Measurements from ENCODE around the gene CIAO3.
A peak's percentile ranks its signal among the peaks of the same experiment; 100 is the strongest.

CIAO3 gene

GRCh38 chr16:698911-699671, 41.7 kb downstream of the CIAO3 start:
- DNase-seq (ENCODE audit: low spot score) = no peak
- H3K14ac ChIP-seq (ENCODE audit: low read length) = no peak overlapping the region
- H2BK120ac ChIP-seq (ENCODE audit: low read depth, low read length) = no peak overlapping the region
- WGBS, 2 donors (ENCODE audit: extremely low coverage in 2 of 2, insufficient read length in 2 of 2, insufficient replicate concordance in 1 of 2) = no CpG with 5 or more reads among the region's 19 CpGs
- H3K4me1 ChIP-seq (ENCODE audit: control insufficient read depth in 2 of 2, insufficient read depth in 1 of 2, low read depth in 1 of 2, low read length in 2 of 2) = peaks cover 5 to 7% of the 10 kb centered on the region in 2 donors
- no peak overlapping the region for H3K27ac ChIP-seq (replicated peaks; ENCODE audit: low read length)
- no peak overlapping the region for H2AK5ac ChIP-seq (ENCODE audit: low read depth, low read length)
- H3K27me3 ChIP-seq (ENCODE audit: control insufficient read depth in 3 of 3, insufficient read depth in 3 of 3, low read depth in 1 of 3, low read length in 3 of 3) = peaks cover 36 to 88% (median 41%) of the 10 kb centered on the region in 3 experiments
- no peak overlapping the region for H2BK12ac ChIP-seq (ENCODE audit: low read length)
- no peak overlapping the region for H4K8ac ChIP-seq (ENCODE audit: low read depth, low read length)
- peaks cover 5% of the 10 kb centered on the region for H3K79me1 ChIP-seq (ENCODE audit: low read depth, low read length)
- no peak overlapping the region for H2BK15ac ChIP-seq (ENCODE audit: low read length)
- H3K9me3 ChIP-seq (replicated peaks in 1 of 2; ENCODE audit: control insufficient read depth in 2 of 2, insufficient read depth in 1 of 2, low read depth in 1 of 2, low read length in 2 of 2) = peaks cover 0 to 4% of the 10 kb centered on the region in 2 donors
- no peak overlapping the region for H2BK5ac ChIP-seq (ENCODE audit: low read length)
- no peak overlapping the region for H4K91ac ChIP-seq (ENCODE audit: low read depth, low read length, poor library complexity)
- H3K4me3 ChIP-seq (ENCODE audit: low read length in 2 of 2) = no peak overlapping the region
- H3K4me2 ChIP-seq (ENCODE audit: insufficient read depth, low read length, poor library complexity, severe bottlenecking) = no peak overlapping the region
- H3K9ac ChIP-seq (ENCODE audit: low read depth, low read length, poor library complexity) = peak overlapping the region; percentile 50
- no peak overlapping the region for H3K4ac ChIP-seq (ENCODE audit: low read length)
- H3K18ac ChIP-seq (ENCODE audit: low read length) = no peak overlapping the region
- H3K36me3 ChIP-seq (replicated peaks in 1 of 2; ENCODE audit: control insufficient read depth in 2 of 2, insufficient read depth in 2 of 2, low read length in 2 of 2) = no peaks in the 10 kb centered on the region
- H3K23ac ChIP-seq (ENCODE audit: low read depth, low read length, poor library complexity) = peak overlapping the region; percentile 12
- no peak overlapping the region for H2AFZ ChIP-seq (ENCODE audit: low read length)

- H2BK15ac ChIP-seq (ENCODE audit: low read length) = peak overlapping the region; percentile 38
- H3K9ac ChIP-seq (ENCODE audit: low read depth, low read length, poor library complexity) = peak overlapping the region; percentile 77
- no peaks in the 10 kb centered on the region for H3K36me3 ChIP-seq (replicated peaks in 1 of 2; ENCODE audit: control insufficient read depth in 2 of 2, insufficient read depth in 2 of 2, low read length in 2 of 2)
- no peak overlapping the region for H3K4me2 ChIP-seq (ENCODE audit: insufficient read depth, low read length, poor library complexity, severe bottlenecking)
- H3K27ac ChIP-seq (replicated peaks; ENCODE audit: low read length) = no peak overlapping the region
- no CpG with 5 or more reads among the region's 71 CpGs for WGBS, 2 donors (ENCODE audit: extremely low coverage in 2 of 2, insufficient read length in 2 of 2, insufficient replicate concordance in 1 of 2)
- no peak overlapping the region for H3K4ac ChIP-seq (ENCODE audit: low read length)
- H2BK5ac ChIP-seq (ENCODE audit: low read length) = peak overlapping the region; percentile 39
- H3K79me1 ChIP-seq (ENCODE audit: low read depth, low read length) = peaks cover 3% of the 10 kb centered on the region
- H3K18ac ChIP-seq (ENCODE audit: low read length) = peak overlapping the region; percentile 52
- DNase-seq (ENCODE audit: low spot score) = no peak
- peaks cover 0 to 7% of the 10 kb centered on the region in 2 donors for H3K4me1 ChIP-seq (ENCODE audit: control insufficient read depth in 2 of 2, insufficient read depth in 1 of 2, low read depth in 1 of 2, low read length in 2 of 2)
- peaks cover 14 to 78% (median 28%) of the 10 kb centered on the region in 3 experiments for H3K27me3 ChIP-seq (ENCODE audit: control insufficient read depth in 3 of 3, insufficient read depth in 3 of 3, low read depth in 1 of 3, low read length in 3 of 3)
- no peak overlapping the region for H4K91ac ChIP-seq (ENCODE audit: low read depth, low read length, poor library complexity)
- H3K4me3 ChIP-seq (ENCODE audit: low read length in 2 of 2) = peak overlapping the region in 1 of 2 donors; percentile 53
- no peak overlapping the region for H2BK12ac ChIP-seq (ENCODE audit: low read length)
- H2AFZ ChIP-seq (ENCODE audit: low read length) = no peak overlapping the region
- H2AK5ac ChIP-seq (ENCODE audit: low read depth, low read length) = peak overlapping the region; percentile 94
- peak overlapping the region; percentile 3 for H2BK120ac ChIP-seq (ENCODE audit: low read depth, low read length)
- peaks cover 0 to 6% of the 10 kb centered on the region in 2 donors for H3K9me3 ChIP-seq (replicated peaks in 1 of 2; ENCODE audit: control insufficient read depth in 2 of 2, insufficient read depth in 1 of 2, low read depth in 1 of 2, low read length in 2 of 2)
- peak overlapping the region; percentile 100 for H3K14ac ChIP-seq (ENCODE audit: low read length)
- peak overlapping the region; percentile 93 for H3K23ac ChIP-seq (ENCODE audit: low read depth, low read length, poor library complexity)
- no peak overlapping the region for H4K8ac ChIP-seq (ENCODE audit: low read depth, low read length)
These were observed 45.3 kb downstream of the CIAO3 start for GRCh38 chr16:695355-696089.

GRCh38 chr16:694863-695354, 45.9 kb downstream of the CIAO3 start:
- peaks cover 3% of the 10 kb centered on the region for H3K79me1 ChIP-seq (ENCODE audit: low read depth, low read length)
- H3K23ac ChIP-seq (ENCODE audit: low read depth, low read length, poor library complexity) = peak overlapping the region; percentile 22
- H3K36me3 ChIP-seq (replicated peaks in 1 of 2; ENCODE audit: control insufficient read depth in 2 of 2, insufficient read depth in 2 of 2, low read length in 2 of 2) = no peaks in the 10 kb centered on the region
- peak overlapping the region; percentile 68 for H2AK5ac ChIP-seq (ENCODE audit: low read depth, low read length)
- H2BK5ac ChIP-seq (ENCODE audit: low read length) = no peak overlapping the region
- no peak overlapping the region for H3K9ac ChIP-seq (ENCODE audit: low read depth, low read length, poor library complexity)
- H3K27me3 ChIP-seq (ENCODE audit: control insufficient read depth in 3 of 3, insufficient read depth in 3 of 3, low read depth in 1 of 3, low read length in 3 of 3) = peaks cover 10 to 72% (median 28%) of the 10 kb centered on the region in 3 experiments
- no peak overlapping the region for H2BK12ac ChIP-seq (ENCODE audit: low read length)
- no peak overlapping the region for H4K8ac ChIP-seq (ENCODE audit: low read depth, low read length)
- H3K14ac ChIP-seq (ENCODE audit: low read length) = no peak overlapping the region
- peaks cover 0 to 7% of the 10 kb centered on the region in 2 donors for H3K4me1 ChIP-seq (ENCODE audit: control insufficient read depth in 2 of 2, insufficient read depth in 1 of 2, low read depth in 1 of 2, low read length in 2 of 2)
- H2BK15ac ChIP-seq (ENCODE audit: low read length) = no peak overlapping the region
- WGBS, 2 donors (ENCODE audit: extremely low coverage in 2 of 2, insufficient read length in 2 of 2, insufficient replicate concordance in 1 of 2) = no CpG with 5 or more reads among the region's 37 CpGs
- H3K4ac ChIP-seq (ENCODE audit: low read length) = no peak overlapping the region
- peaks cover 0 to 6% of the 10 kb centered on the region in 2 donors for H3K9me3 ChIP-seq (replicated peaks in 1 of 2; ENCODE audit: control insufficient read depth in 2 of 2, insufficient read depth in 1 of 2, low read depth in 1 of 2, low read length in 2 of 2)
- no peak overlapping the region for H3K18ac ChIP-seq (ENCODE audit: low read length)
- H4K91ac ChIP-seq (ENCODE audit: low read depth, low read length, poor library complexity) = no peak overlapping the region
- H3K4me3 ChIP-seq (ENCODE audit: low read length in 2 of 2) = no peak overlapping the region
- H2AFZ ChIP-seq (ENCODE audit: low read length) = no peak overlapping the region
- peak overlapping the region; percentile 43 for H3K4me2 ChIP-seq (ENCODE audit: insufficient read depth, low read length, poor library complexity, severe bottlenecking)
- H3K27ac ChIP-seq (replicated peaks; ENCODE audit: low read length) = no peak overlapping the region
- DNase-seq (ENCODE audit: low spot score) = no peak
- H2BK120ac ChIP-seq (ENCODE audit: low read depth, low read length) = peak overlapping the region; percentile 3
